Measurements from ENCODE around the gene FAM89A. TPM values are rescaled to one million over a fixed set of nuclear protein-coding genes. Genes with fewer than 3 reads are reported as not detected.

The FAM89A gene
- total and polyA plus RNA-seq, 9 donors, result 7.0 to 18.0 (median 9.6) TPM

GRCh38 chr1:231072502-231073094, 32.5 kb upstream of the FAM89A start:
- no peaks in the 10 kb centered on the region for H3K4me1 ChIP-seq (ENCODE audit: insufficient read depth)
- no peaks in the 10 kb centered on the region for H3K36me3 ChIP-seq
- no peaks in the 10 kb centered on the region for H3K9me3 ChIP-seq
- intact Hi-C loops (cut with DNase I), result no loop called here
- 52 to 60% (median 54%) methylated on average over 3 of the region's 3 CpGs for WGBS, 3 donors
- TF ChIP-seq POLR2A (IDR thresholded peaks at IDR 0.05) (no peak), EP300 (IDR thresholded peaks at IDR 0.05) (no peak), CTCF (IDR thresholded peaks at IDR 0.05) (no peak)
- no peak overlapping the region for H3K4me3 ChIP-seq
- no peak for DNase-seq
- H3K27ac ChIP-seq, result no peak overlapping the region
- no peaks in the 10 kb centered on the region for H3K27me3 ChIP-seq

- DNase-seq, result no peak
- TF ChIP-seq CTCF (IDR thresholded peaks at IDR 0.05), result no peak
- no peak for TF ChIP-seq EP300 (IDR thresholded peaks at IDR 0.05)
- no peak for TF ChIP-seq POLR2A (IDR thresholded peaks at IDR 0.05)
- WGBS, 3 donors, result 79 to 86% (median 86%) methylated on average over 6 of the region's 6 CpGs
- Histone ChIP-seq H3K27ac (no peak overlapping the region), H3K36me3 (no peaks in the 10 kb centered on the region), H3K9me3 (no peaks in the 10 kb centered on the region), H3K27me3 (no peaks in the 10 kb centered on the region), H3K4me1 (ENCODE audit: insufficient read depth) (no peaks in the 10 kb centered on the region), H3K4me3 (no peak overlapping the region)
- intact Hi-C loops (cut with DNase I), result no loop called here
Observed at GRCh38 chr1:231072041-231072440, 32.0 kb upstream of the FAM89A start.

GRCh38 chr1:231070758-231071444, 30.8 kb upstream of the FAM89A start:
- Histone ChIP-seq H3K4me3 (no peak overlapping the region), H3K27ac (no peak overlapping the region), H3K27me3 (no peaks in the 10 kb centered on the region), H3K9me3 (no peaks in the 10 kb centered on the region), H3K4me1 (ENCODE audit: insufficient read depth) (no peaks in the 10 kb centered on the region), H3K36me3 (no peaks in the 10 kb centered on the region)
- DNase-seq, result no peak
- intact Hi-C loops (cut with DNase I), result no loop called here
- 17 to 24% (median 18%) methylated on average over 6 to 8 of the region's 8 CpGs for WGBS, 3 donors
- TF ChIP-seq POLR2A (IDR thresholded peaks at IDR 0.05) (no peak), EP300 (IDR thresholded peaks at IDR 0.05) (no peak), CTCF (IDR thresholded peaks at IDR 0.05) (no peak)

- intact Hi-C loops (cut with DNase I), result no loop called here
- H3K9me3 ChIP-seq, result no peaks in the 10 kb centered on the region
- no peaks in the 10 kb centered on the region for H3K27me3 ChIP-seq
- H3K4me3 ChIP-seq, result no peak overlapping the region
- DNase-seq, result no peak
- H3K36me3 ChIP-seq, result no peaks in the 10 kb centered on the region
- no peaks in the 10 kb centered on the region for H3K4me1 ChIP-seq (ENCODE audit: insufficient read depth)
- TF ChIP-seq CTCF (IDR thresholded peaks at IDR 0.05), result no peak
- no peak for TF ChIP-seq EP300 (IDR thresholded peaks at IDR 0.05)
- TF ChIP-seq POLR2A (IDR thresholded peaks at IDR 0.05), result no peak
- no peak overlapping the region for H3K27ac ChIP-seq
- 74 to 80% (median 76%) methylated on average over 8 of the region's 8 CpGs for WGBS, 3 donors
Observed at GRCh38 chr1:231069333-231069732, 29.3 kb upstream of the FAM89A start.

Data from ovary (tissue), 9 donors.